HG02852 (cell line): Measurements from ENCODE around the gene C7orf25.

Experiments
- ATAC-seq: cut with Tn5 transposase; IDR thresholded peaks from one replicate; pipeline ENCODE4 v1.9.1; 2021; ENCODE audit warnings: mild to moderate bottlenecking, moderate library complexity; ENCODE audit not compliant: unreplicated experiment

Gene C7orf25

DNA sequence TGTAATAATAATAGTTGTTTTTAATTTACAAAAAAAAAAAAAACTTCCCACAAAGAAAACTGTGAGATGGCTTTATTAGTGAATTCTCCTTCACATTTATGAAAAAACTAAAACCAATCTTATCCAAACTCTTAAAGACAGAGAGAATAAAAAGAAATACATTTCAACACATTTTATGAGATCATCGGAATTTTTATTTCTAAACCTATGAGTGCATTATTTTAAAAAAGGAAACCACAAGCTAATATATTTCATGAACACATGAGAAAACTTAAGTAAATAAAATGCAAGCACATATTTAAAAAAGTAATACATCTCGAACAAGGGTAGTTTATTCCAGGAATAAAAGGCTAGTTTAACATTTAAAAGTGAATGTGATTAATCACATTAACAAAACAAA, 31.5 kb downstream of the C7orf25 start:
- no peak for ATAC-seq

DNA sequence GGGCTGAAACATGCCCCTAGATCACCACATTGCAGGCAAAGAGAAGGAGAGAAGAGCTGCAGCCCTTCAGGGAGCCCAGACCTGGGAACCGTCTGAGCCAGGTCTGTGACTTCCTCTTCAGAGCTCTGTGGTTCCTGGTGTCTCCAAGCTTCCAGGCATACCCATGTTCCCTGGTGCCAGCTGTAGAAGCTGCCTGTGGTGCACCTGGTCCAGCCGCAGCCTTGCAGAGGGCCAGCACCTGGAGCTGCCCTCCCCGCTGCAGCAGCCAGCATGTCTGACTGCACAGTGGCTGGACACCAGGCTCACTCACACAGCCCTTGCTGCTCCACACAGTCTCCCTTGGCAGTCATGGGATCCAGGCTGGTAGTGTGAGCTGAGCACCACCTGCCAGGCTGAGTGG, 33.6 kb downstream of the C7orf25 start:
- no peak for ATAC-seq

DNA sequence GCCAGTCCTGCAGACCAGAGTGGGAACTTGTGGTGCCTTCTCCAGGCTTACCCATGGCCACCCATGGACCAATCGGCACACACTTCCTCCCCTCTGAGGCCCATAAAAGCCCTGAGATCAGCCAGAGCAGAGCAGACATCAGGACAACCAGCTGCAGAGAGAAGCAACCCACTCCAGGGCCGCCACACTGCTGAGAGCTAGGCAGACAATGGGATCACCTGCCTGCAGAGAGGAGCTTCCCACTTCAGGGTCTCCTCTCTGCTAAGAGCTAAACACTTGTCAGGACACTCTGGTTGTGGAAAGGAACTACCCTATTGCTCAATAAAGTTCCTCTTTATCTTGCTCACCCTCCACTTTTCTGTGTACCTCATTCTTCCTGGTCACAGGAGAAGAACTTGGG, 34.0 kb downstream of the C7orf25 start:
- no peak for ATAC-seq

DNA sequence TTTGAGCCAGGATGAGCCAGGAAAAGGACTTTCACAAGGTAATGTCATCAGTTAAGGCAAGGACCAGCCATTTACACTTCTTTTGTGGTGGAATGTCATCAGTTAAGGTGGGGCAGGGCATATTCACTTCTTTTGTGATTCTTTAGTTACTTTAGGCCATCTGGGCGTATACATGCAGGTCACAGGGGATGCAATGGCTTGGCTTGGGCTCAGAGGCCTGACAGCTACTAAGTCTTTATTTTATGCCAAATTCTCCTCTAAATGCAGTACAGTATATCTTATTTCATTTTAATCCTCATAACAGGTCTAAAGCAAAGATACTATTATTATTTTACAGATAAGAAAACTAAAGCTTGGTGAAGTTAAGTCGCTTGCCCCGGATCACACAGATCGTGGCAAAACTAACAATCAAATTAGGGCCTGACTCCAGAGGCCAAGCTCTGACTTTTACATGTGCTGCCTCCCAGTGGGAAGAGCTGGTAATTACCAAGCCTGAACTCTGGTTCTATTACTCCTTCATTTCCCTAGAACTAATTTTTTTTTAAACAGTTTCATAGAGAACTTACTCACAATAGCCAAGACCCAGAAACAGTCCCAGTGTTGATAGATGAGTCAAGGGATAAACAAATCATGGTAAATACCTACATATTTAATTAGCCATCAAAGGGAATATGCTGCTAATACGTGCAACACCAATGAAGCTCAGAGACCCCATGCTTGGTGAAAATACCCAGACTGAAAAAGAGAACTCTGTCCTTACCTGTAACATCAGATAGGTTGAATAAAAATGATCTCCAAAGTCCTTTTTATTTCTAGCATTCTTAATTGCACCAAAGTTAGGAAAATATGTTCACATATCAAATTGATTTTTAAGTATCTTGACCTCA, 35.4 kb downstream of the C7orf25 start:
- peak; percentile 86 for ATAC-seq

DNA sequence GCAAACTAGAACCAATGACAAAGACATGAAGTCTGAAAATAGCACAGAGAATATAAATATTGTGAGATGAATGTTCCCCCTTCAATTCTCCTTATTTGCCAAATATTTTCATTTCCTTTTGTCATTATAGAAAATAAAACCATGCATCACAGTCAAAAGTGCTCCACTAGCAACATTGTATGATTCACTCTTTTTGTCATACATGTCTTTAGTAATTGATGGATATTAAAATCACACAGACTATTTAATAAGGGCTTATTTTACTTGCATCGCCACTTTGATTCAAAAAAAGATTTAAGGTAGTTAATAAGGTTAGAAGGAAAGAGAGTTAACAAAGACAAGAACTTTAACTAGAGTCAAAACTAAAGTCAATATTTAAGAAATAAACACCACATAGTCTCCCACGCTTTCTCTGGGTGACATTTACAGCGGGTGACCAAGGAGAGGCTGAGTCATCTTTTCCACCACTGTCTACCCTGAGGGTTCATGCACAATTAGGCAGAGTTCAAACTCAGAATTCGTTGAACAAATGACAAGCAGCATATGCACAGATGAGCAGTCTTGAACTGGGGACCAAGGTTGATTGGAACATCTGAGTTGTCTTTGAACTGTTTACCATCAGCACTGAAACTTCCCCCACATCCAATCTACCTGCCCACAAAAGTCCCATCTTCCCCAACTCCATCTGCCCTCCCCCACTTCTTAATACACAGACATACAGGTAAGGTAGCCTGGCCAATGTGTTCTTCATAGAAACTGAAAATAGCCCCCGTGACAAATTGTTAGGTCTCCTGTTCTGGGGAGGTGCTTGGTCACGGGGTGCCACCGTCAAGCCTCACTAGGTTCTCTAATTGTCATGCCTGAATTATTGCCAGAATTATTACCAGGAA, 42.5 kb downstream of the C7orf25 start:
- peak; percentile 99 for ATAC-seq

DNA sequence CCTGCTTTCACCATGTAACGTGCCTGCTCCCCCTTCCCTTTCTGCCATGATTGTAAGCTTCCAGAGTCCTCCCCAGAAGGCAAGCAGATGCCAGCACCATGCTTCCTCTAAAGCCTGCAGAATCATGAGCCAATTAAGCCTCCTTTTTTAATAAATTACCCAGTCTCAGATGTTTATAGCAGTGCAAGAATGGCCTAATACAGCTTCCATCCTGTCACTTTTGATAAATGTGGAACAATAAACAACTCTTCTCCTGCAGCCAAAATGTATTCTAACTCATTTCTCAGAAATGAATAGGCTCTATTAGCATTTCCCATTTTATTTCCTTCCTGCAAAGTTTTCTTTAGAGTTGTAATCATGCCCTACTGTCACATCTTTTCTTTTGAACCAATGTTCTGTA, 43.4 kb downstream of the C7orf25 start:
- no peak for ATAC-seq
